ENCODE measurements around the gene SLX4IP. TPM values are rescaled to one million over a fixed set of nuclear protein-coding genes. Genes with fewer than 3 reads are reported as not detected.

Gene SLX4IP
- total RNA-seq, 4 donors from 2014 or later: 2.0 to 3.4 (median 3.3) TPM

GRCh38 chr20:10662661-10663458 lies 227.8 kb downstream of the SLX4IP start:
- no peak for DNase-seq (ENCODE audit: low spot score)
- TF ChIP-seq, protein P1, sequence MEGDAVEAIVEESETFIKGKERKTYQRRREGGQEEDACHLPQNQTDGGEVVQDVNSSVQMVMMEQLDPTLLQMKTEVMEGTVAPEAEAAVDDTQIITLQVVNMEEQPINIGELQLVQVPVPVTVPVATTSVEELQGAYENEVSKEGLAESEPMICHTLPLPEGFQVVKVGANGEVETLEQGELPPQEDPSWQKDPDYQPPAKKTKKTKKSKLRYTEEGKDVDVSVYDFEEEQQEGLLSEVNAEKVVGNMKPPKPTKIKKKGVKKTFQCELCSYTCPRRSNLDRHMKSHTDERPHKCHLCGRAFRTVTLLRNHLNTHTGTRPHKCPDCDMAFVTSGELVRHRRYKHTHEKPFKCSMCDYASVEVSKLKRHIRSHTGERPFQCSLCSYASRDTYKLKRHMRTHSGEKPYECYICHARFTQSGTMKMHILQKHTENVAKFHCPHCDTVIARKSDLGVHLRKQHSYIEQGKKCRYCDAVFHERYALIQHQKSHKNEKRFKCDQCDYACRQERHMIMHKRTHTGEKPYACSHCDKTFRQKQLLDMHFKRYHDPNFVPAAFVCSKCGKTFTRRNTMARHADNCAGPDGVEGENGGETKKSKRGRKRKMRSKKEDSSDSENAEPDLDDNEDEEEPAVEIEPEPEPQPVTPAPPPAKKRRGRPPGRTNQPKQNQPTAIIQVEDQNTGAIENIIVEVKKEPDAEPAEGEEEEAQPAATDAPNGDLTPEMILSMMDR (IDR thresholded peaks at IDR 0.05): no peak
- ATAC-seq (ENCODE audit: low FRiP score): no peak

DNA sequence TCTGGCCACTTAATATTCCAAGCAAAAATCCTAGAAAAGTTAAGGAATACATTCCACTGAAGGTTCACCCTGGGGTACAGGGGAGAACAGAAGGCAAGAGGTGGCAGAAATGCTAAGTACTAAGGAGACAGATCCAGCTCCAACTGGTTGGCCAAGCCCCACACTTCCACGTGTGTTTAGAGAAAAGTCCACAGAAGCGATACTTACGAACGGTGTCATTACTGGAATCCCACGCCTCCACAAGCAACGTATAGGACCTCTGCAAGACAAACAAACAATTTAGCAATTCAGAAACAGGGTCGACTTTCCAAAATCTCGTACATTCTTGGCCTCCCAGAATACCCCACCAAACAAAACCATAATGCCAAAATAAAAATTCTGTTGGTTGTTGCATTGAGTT lies 228.7 kb downstream of the SLX4IP start:
- TF ChIP-seq, protein P1 (IDR thresholded peaks at IDR 0.05): no peak
- DNase-seq (ENCODE audit: low spot score) (no peak), ATAC-seq (ENCODE audit: low FRiP score) (no peak)

GRCh38 chr20:10665027-10665561 lies 230.0 kb downstream of the SLX4IP start:
- ATAC-seq (ENCODE audit: low FRiP score) (no peak), DNase-seq (ENCODE audit: low spot score) (no peak)
- TF ChIP-seq, protein P1 (IDR thresholded peaks at IDR 0.05): no peak

- TF ChIP-seq, protein P1 (IDR thresholded peaks at IDR 0.05): no peak
- DNase-seq (ENCODE audit: low spot score) (no peak), ATAC-seq (ENCODE audit: low FRiP score) (peak; percentile 73)
Measured at GRCh38 chr20:10665791-10666190, 230.7 kb downstream of the SLX4IP start.

DNA sequence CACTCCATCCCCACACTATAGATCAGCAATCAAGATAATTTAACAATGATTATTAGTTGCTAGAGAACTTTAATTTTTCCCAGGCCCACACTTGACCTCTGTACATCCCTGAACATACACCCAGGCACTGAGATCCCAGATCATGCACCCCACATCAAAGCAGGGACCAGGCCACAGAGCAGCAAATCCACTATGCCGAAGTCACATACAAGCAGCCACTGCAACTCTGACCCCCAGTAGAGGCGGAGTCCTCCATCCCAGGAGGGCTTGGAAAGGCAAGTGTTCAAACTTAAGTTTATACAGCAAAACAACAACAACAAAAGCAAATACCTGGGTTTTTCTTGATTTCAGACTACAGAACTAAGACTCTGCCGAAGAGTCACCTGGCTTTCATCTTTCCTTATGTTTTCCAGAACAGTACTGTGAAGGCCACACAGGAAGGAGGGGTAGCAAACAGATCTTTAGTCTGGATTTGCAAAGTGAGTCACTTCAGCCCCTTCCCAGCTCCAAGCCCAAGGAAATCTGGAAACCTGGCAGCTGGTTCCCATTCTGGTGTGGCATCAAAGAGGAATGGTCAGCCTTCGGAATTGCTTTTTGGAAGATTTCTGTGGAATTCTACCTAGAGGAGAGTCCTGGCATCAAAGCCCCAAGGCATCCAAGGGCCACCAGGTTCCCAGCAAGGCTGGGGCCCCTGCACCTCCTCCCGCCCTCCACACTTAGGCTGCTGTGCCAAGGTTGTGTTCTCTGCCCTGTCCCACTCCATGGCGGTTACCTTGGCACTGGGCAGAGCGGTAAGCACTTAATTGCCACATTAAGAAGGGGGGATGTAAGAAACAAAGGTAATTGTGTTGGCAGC lies 231.3 kb downstream of the SLX4IP start:
- ATAC-seq (ENCODE audit: low FRiP score) (no peak), DNase-seq (ENCODE audit: low spot score) (no peak)
- TF ChIP-seq, protein P1 (IDR thresholded peaks at IDR 0.05): no peak

GRCh38 chr20:10667077-10667401 lies 231.9 kb downstream of the SLX4IP start:
- ATAC-seq (ENCODE audit: low FRiP score) (no peak), DNase-seq (ENCODE audit: low spot score) (no peak)
- TF ChIP-seq, protein P1 (IDR thresholded peaks at IDR 0.05): no peak
